HepG2 (cell line): ENCODE measurements around the gene NEAT1. TPM values are rescaled to one million over a fixed set of nuclear protein-coding genes. Genes with fewer than 3 reads are reported as not detected.

Experiments used
- BCL6 ChIP-seq: IDR thresholded peaks from 2 replicates; pipeline ENCODE4 v1.6.1; 2016; ENCODE audit warnings: missing genetic modification reagents, missing compliant biosample characterization
- BRD4 ChIP-seq: sonication (generic); formaldehyde crosslinking; IDR thresholded peaks from 2 replicates; pipeline ENCODE4 v1.4.0; 2020; ENCODE audit warnings: missing genetic modification reagents
- FOXP1 ChIP-seq, 2 experiments: fragments of 450-650 bp in 1 of 2; IDR thresholded peaks; 2 replicates each; pipeline ENCODE4 v1.6.1; 2017 to 2018; ENCODE audit warnings: antibody characterized with exemption in 1 of 2
- HDAC1 ChIP-seq: sonication (generic); formaldehyde crosslinking; IDR thresholded peaks from 2 replicates; pipeline ENCODE4 v1.5.1; 2020; ENCODE audit warnings: mild to moderate bottlenecking, missing genetic modification reagents
- HNF4A ChIP-seq: sonication (generic); formaldehyde crosslinking; IDR thresholded peaks from 2 replicates; pipeline ENCODE4 v1.4.0; 2020; ENCODE audit warnings: missing genetic modification reagents
- MBD4 ChIP-seq: IDR thresholded peaks from 2 replicates; pipeline ENCODE4 v1.6.1; 2012; ENCODE audit warnings: low read length, inconsistent platforms, borderline replicate concordance
- NCOR1 ChIP-seq: fragments of 200-600 bp; sonication (generic); IDR thresholded peaks from 2 replicates; pipeline ENCODE4 v1.7.0; 2017; ENCODE audit warnings: antibody characterized with exemption, low read length, borderline replicate concordance
- PAWR ChIP-seq: sonication (generic); formaldehyde crosslinking; IDR thresholded peaks from 2 replicates; pipeline ENCODE4 v1.4.0; 2020; ENCODE audit warnings: missing genetic modification reagents, mild to moderate bottlenecking, borderline replicate concordance
- RARA ChIP-seq: IDR thresholded peaks from 2 replicates; pipeline ENCODE4 v1.6.1; 2016; ENCODE audit warnings: missing genetic modification reagents, missing compliant biosample characterization
- SAP130 ChIP-seq: IDR thresholded peaks from 2 replicates; pipeline ENCODE4 v1.6.1; 2016; ENCODE audit warnings: low read depth
- TEAD3 ChIP-seq: optimal IDR thresholded peaks from 2 replicates; pipeline ENCODE3; 2016; ENCODE audit warnings: borderline replicate concordance
- ZBTB7B ChIP-seq: sonication (generic); formaldehyde crosslinking; IDR thresholded peaks from 2 replicates; pipeline ENCODE4 v1.4.0; 2020; ENCODE audit warnings: missing genetic modification reagents
- ZNF567 ChIP-seq: sonication (generic); formaldehyde crosslinking; IDR thresholded peaks from 2 replicates; pipeline ENCODE4 v1.8.1; 2023; ENCODE audit warnings: mild to moderate bottlenecking, missing genetic modification reagents, borderline replicate concordance
- polyA plus RNA-seq, 8 experiments: library from polyadenylated mRNA; depleted of rRNA in 3 of 8; stranded (reverse) in 7 of 8; unstranded in 1 of 8; fragments of >200 nt; fragmentation: Illumina TruSeq in 4 of 8; extraction: Trizol in 4 of 8; gene quantifications; 2 replicates each; pipeline versions ENCODE4 v1.2.1 to v1.2.3, GENCODE V29; 2011 to 2016; ENCODE audit warnings: low read depth in 4 of 8, missing spikeins in 1 of 8, mixed read lengths in 1 of 8; ENCODE audit not compliant: insufficient read depth in 1 of 8
- total RNA-seq, 5 experiments: library from RNA; depleted of rRNA; stranded (reverse); fragments of >200 nt; fragmentation: Illumina TruSeq; extraction: Trizol; gene quantifications; 2 replicates each; pipeline ENCODE4 v1.2.3, GENCODE V29; 2016; ENCODE audit warnings: low read depth in 1 of 5
- TF ChIP-seq, protein P1 (sequence below), 2 experiments: sonication (generic) in 1 of 2; formaldehyde crosslinking in 1 of 2; IDR thresholded peaks; 2 replicates each; pipeline versions ENCODE4 v1.4.0 to v1.6.1; 2016 to 2020; ENCODE audit warnings: borderline replicate concordance in 1 of 2, low read depth in 1 of 2, mild to moderate bottlenecking in 1 of 2, missing genetic modification reagents in 1 of 2
- TF ChIP-seq, protein P2 (sequence below): sonication (generic); formaldehyde crosslinking; conservative IDR thresholded peaks from 2 replicates; pipeline ENCODE4 v1.8.0; 2022; ENCODE audit warnings: low read depth, missing genetic modification reagents
- TF ChIP-seq, protein P3 (sequence below): sonication (generic); formaldehyde crosslinking; IDR thresholded peaks from 2 replicates; pipeline ENCODE4 v1.5.0; 2020; ENCODE audit warnings: missing genetic modification reagents
- TF ChIP-seq, protein P4 (sequence below): sonication (generic); formaldehyde crosslinking; IDR thresholded peaks from 2 replicates; pipeline ENCODE4 v1.4.0; 2020; ENCODE audit warnings: missing genetic modification reagents
- TF ChIP-seq, protein P5 (sequence below): sonication (generic); formaldehyde crosslinking; conservative IDR thresholded peaks from 2 replicates; pipeline ENCODE4 v1.8.0; 2022; ENCODE audit warnings: mild to moderate bottlenecking, moderate library complexity, missing genetic modification reagents

The NEAT1 gene
- total and polyA plus RNA-seq, 2 of the 13 experiments (the other 11 are each of a cell fraction or from before 2014, with no cell fraction given) = 20.5 to 41.2 TPM

DNA sequence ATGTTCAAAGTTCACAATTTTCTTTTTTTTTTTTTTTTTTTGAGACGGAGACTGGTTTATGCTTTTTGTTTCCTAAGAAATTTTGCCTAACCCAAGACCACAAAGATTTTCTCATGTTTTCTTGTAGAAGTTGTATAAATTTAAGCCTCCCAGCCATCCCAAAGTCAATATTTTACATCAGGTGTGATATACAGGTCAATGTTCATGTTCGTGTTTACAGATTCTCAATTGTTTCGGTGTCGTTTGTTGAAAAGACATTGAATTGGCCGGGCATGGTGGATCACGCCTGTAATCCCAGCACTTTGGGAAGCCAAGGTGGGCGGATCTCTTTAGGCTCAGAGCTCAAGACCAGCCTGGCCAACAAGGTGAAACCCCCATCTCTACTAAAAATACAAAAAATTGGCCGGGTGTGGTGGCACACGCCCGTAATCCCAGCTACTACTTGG is 20.8 kb upstream of the NEAT1 start (continued):
- TF ChIP-seq, protein P1, sequence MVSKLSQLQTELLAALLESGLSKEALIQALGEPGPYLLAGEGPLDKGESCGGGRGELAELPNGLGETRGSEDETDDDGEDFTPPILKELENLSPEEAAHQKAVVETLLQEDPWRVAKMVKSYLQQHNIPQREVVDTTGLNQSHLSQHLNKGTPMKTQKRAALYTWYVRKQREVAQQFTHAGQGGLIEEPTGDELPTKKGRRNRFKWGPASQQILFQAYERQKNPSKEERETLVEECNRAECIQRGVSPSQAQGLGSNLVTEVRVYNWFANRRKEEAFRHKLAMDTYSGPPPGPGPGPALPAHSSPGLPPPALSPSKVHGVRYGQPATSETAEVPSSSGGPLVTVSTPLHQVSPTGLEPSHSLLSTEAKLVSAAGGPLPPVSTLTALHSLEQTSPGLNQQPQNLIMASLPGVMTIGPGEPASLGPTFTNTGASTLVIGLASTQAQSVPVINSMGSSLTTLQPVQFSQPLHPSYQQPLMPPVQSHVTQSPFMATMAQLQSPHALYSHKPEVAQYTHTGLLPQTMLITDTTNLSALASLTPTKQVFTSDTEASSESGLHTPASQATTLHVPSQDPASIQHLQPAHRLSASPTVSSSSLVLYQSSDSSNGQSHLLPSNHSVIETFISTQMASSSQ (IDR thresholded peaks at IDR 0.05; ENCODE audit: low read depth) = no peak
- TF ChIP-seq, protein P1 (CRISPR knock-in tag; IDR thresholded peaks at IDR 0.05; ENCODE audit: borderline replicate concordance) = no peak
- TF ChIP-seq, protein P2, sequence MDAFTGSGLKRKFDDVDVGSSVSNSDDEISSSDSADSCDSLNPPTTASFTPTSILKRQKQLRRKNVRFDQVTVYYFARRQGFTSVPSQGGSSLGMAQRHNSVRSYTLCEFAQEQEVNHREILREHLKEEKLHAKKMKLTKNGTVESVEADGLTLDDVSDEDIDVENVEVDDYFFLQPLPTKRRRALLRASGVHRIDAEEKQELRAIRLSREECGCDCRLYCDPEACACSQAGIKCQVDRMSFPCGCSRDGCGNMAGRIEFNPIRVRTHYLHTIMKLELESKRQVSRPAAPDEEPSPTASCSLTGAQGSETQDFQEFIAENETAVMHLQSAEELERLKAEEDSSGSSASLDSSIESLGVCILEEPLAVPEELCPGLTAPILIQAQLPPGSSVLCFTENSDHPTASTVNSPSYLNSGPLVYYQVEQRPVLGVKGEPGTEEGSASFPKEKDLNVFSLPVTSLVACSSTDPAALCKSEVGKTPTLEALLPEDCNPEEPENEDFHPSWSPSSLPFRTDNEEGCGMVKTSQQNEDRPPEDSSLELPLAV (CRISPR knock-in tag) = no peak
- TF ChIP-seq BCL6 (peak; percentile 10; the same call in 1 of the 2 replicates), NCOR1 (peak; percentile 82; the same call in 1 of the 2 replicates), RARA (CRISPR knock-in tag) (peak; percentile 59), MBD4 (no peak), FOXP1 (IDR thresholded peaks at IDR 0.05) (peak; percentile 41; the same call in 1 of the 2 replicates), FOXP1 (CRISPR knock-in tag; IDR thresholded peaks at IDR 0.05) (peak; percentile 65), HDAC1 (CRISPR knock-in tag) (no peak), PAWR (CRISPR knock-in tag) (no peak), ZNF567 (CRISPR knock-in tag) (no peak), SAP130 (peak; percentile 44), HNF4A (CRISPR knock-in tag) (peak; percentile 56), ZBTB7B (no peak), TEAD3 (CRISPR knock-in tag) (no peak), BRD4 (CRISPR knock-in tag) (no peak)
- TF ChIP-seq, protein P3, sequence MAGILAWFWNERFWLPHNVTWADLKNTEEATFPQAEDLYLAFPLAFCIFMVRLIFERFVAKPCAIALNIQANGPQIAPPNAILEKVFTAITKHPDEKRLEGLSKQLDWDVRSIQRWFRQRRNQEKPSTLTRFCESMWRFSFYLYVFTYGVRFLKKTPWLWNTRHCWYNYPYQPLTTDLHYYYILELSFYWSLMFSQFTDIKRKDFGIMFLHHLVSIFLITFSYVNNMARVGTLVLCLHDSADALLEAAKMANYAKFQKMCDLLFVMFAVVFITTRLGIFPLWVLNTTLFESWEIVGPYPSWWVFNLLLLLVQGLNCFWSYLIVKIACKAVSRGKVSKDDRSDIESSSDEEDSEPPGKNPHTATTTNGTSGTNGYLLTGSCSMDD = no peak
- TF ChIP-seq, protein P4, sequence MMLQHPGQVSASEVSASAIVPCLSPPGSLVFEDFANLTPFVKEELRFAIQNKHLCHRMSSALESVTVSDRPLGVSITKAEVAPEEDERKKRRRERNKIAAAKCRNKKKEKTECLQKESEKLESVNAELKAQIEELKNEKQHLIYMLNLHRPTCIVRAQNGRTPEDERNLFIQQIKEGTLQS = no peak
- TF ChIP-seq, protein P5, sequence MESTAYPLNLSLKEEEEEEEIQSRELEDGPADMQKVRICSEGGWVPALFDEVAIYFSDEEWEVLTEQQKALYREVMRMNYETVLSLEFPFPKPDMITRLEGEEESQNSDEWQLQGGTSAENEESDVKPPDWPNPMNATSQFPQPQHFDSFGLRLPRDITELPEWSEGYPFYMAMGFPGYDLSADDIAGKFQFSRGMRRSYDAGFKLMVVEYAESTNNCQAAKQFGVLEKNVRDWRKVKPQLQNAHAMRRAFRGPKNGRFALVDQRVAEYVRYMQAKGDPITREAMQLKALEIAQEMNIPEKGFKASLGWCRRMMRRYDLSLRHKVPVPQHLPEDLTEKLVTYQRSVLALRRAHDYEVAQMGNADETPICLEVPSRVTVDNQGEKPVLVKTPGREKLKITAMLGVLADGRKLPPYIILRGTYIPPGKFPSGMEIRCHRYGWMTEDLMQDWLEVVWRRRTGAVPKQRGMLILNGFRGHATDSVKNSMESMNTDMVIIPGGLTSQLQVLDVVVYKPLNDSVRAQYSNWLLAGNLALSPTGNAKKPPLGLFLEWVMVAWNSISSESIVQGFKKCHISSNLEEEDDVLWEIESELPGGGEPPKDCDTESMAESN (CRISPR knock-in tag) = no peak
